PC-3 (cell line): Measurements from ENCODE around the gene GLDC. TPM values are rescaled to one million over a fixed set of nuclear protein-coding genes. Genes with fewer than 3 reads are reported as not detected.
A peak's percentile ranks its signal among the peaks of the same experiment; 100 is the strongest.

Experiments used
- ATAC-seq: fragments of 200-7000 bp; cut with Tn5 transposase; 2 replicates; pipeline ENCODE4 v1.9.1; 2020; ENCODE audit warnings: mild to moderate bottlenecking, moderate library complexity
- BruUV-seq: library from RNA; stranded (reverse); fragments of 400-500 nt; replicated peaks from 2 replicates; lab custom pipeline; 2021; lab: Mats Ljungman, UMichigan
- CTCF ChIA-PET: fragments of 300-600 bp; sonication (Branson Sonifier 250); formaldehyde crosslinking; loops from one replicate; lab custom pipeline; 2022; ENCODE audit warnings: antibody characterized with exemption; lab: Charles Lee
- POLR2A ChIA-PET: fragments of 300-600 bp; sonication (Branson Sonifier 250); formaldehyde crosslinking; loops from one replicate; lab custom pipeline; 2022; ENCODE audit warnings: antibody characterized with exemption; ENCODE audit not compliant: unreplicated experiment; lab: Charles Lee
- DNase-seq: peaks from one replicate; pipeline ENCODE4 v3.0.0-alpha.2; 2015
- H2AFZ ChIP-seq: fragments of 300-600 bp; sonication (generic); 2 replicates; pipeline ENCODE4 v1.6.0; 2016; ENCODE audit warnings: antibody characterized with exemption, low read length
- H3F3A ChIP-seq: fragments of 300-600 bp; sonication (generic); one replicate; pipeline ENCODE4 v1.6.0; 2017; ENCODE audit warnings: antibody characterized with exemption, low read length, control low read depth, mild to moderate bottlenecking; ENCODE audit not compliant: unreplicated experiment
- H3K27ac ChIP-seq: fragments of 300-600 bp; sonication (generic); 2 replicates; pipeline ENCODE4 v1.5.1; 2016; ENCODE audit warnings: mild to moderate bottlenecking, low read length
- H3K27me3 ChIP-seq: fragments of 300-600 bp; sonication (generic); 2 replicates; pipeline ENCODE4 v1.6.1; 2016; ENCODE audit warnings: low read length, mixed read lengths
- H3K36me3 ChIP-seq: fragments of 300-600 bp; sonication (generic); 2 replicates; pipeline ENCODE4 v1.6.1; 2016; ENCODE audit warnings: low read depth, mixed run types, low read length, mixed read lengths
- H3K4me1 ChIP-seq: fragments of 300-600 bp; sonication (generic); 2 replicates; pipeline ENCODE4 v1.5.1; 2016; ENCODE audit warnings: low read length; ENCODE audit not compliant: insufficient read depth
- H3K4me2 ChIP-seq: fragments of 300-600 bp; sonication (generic); 2 replicates; pipeline ENCODE4 v1.6.0; 2016; ENCODE audit warnings: low read length
- H3K4me3 ChIP-seq: fragments of 300-600 bp; sonication (generic); 2 replicates; pipeline ENCODE4 v1.5.1; 2016; ENCODE audit warnings: mild to moderate bottlenecking, low read length, mixed read lengths
- H3K79me2 ChIP-seq: fragments of 300-600 bp; sonication (generic); 2 replicates; pipeline ENCODE4 v1.6.1; 2017; ENCODE audit warnings: low read length, mixed read lengths
- H3K9ac ChIP-seq: fragments of 300-600 bp; sonication (generic); 2 replicates; pipeline ENCODE4 v1.6.0; 2016; ENCODE audit warnings: mild to moderate bottlenecking, low read length
- H3K9me2 ChIP-seq: fragments of 300-600 bp; sonication (generic); replicated peaks from 2 replicates; pipeline ENCODE4 v1.6.1; 2016; ENCODE audit warnings: mixed run types, low read length, mixed read lengths
- H3K9me3 ChIP-seq: fragments of 300-600 bp; sonication (generic); 2 replicates; pipeline ENCODE4 v1.6.1; 2016; ENCODE audit warnings: low read length, mixed read lengths
- H4K20me1 ChIP-seq: fragments of 300-600 bp; sonication (generic); 2 replicates; pipeline ENCODE4 v1.6.1; 2016; ENCODE audit warnings: low read length, mixed read lengths
- EZH2 ChIP-seq: fragments of 300-600 bp; sonication (generic); IDR thresholded peaks from one replicate; pipeline ENCODE4 v1.6.1; 2017; ENCODE audit warnings: antibody characterized with exemption, mild to moderate bottlenecking, low read length; ENCODE audit not compliant: unreplicated experiment
- EZH2phosphoT487 ChIP-seq: fragments of 300-600 bp; sonication (generic); IDR thresholded peaks from 2 replicates; pipeline ENCODE4 v1.6.1; 2018; ENCODE audit warnings: mild to moderate bottlenecking, antibody characterized with exemption, low read length, borderline replicate concordance
- intact Hi-C: fragments of 100-400 bp; cut with micrococcal nuclease; formaldehyde crosslinking; loops from 2 replicates; pipeline ENCODE4 v1.9.0; 2023
- total RNA-seq: library from RNA; depleted of rRNA; stranded (reverse); fragments of >200 nt; gene quantifications from 2 replicates; pipeline ENCODE4 v1.2.3, GENCODE V29; 2014
- TF ChIP-seq, protein P1 (sequence below): fragments of 300-600 bp; sonication (generic); conservative IDR thresholded peaks from 2 replicates; pipeline ENCODE4 v1.5.1; 2017; ENCODE audit warnings: antibody characterized with exemption, low read depth, mild to moderate bottlenecking, low read length

Gene GLDC
- total RNA-seq, 1 experiment from 2014 or later = 8.1 TPM

DNA sequence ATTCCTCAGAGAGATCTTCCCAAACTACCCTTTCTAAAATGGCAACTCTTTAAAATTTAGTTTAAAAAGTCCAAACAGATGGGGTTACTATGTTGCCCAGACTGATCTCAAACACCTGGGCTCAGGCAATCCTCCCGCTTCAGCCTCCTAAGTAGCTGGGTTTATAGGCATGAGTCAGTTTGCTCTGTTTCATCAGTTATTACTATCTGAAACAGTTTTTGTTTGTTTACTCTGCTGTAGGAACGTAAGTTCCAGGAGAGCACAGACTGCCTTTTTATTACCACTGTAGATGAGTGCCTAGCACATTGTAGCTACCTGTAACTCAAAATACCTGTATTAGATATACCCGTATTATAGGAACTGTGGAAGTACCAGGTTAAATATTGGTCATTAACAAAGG lies 143.1 kb downstream of the GLDC start:
- no peak for TF ChIP-seq EZH2phosphoT487
- TF ChIP-seq, protein P1, sequence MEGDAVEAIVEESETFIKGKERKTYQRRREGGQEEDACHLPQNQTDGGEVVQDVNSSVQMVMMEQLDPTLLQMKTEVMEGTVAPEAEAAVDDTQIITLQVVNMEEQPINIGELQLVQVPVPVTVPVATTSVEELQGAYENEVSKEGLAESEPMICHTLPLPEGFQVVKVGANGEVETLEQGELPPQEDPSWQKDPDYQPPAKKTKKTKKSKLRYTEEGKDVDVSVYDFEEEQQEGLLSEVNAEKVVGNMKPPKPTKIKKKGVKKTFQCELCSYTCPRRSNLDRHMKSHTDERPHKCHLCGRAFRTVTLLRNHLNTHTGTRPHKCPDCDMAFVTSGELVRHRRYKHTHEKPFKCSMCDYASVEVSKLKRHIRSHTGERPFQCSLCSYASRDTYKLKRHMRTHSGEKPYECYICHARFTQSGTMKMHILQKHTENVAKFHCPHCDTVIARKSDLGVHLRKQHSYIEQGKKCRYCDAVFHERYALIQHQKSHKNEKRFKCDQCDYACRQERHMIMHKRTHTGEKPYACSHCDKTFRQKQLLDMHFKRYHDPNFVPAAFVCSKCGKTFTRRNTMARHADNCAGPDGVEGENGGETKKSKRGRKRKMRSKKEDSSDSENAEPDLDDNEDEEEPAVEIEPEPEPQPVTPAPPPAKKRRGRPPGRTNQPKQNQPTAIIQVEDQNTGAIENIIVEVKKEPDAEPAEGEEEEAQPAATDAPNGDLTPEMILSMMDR = no peak
- no peak for TF ChIP-seq EZH2
- peak; percentile 93 for ATAC-seq
- intact Hi-C loops = no loop called here
- no peaks in the 10 kb centered on the region for H4K20me1 ChIP-seq
- H3F3A ChIP-seq = no peaks in the 10 kb centered on the region
- peaks cover 16% of the 10 kb centered on the region for H3K4me1 ChIP-seq
- no peak overlapping the region for H2AFZ ChIP-seq
- peak overlapping the region; percentile 73 for H3K27ac ChIP-seq
- no peak overlapping the region for H3K4me3 ChIP-seq
- H3K79me2 ChIP-seq = no peaks in the 10 kb centered on the region
- no peak overlapping the region for H3K4me2 ChIP-seq
- H3K9me3 ChIP-seq = no peaks in the 10 kb centered on the region
- ChIA-PET CTCF (no interaction called here), POLR2A (no interaction called here)
- DNase-seq = peak; percentile 70
- peak overlapping the region; percentile 29; the same call in 1 of the 2 replicates for H3K9ac ChIP-seq
- H3K9me2 ChIP-seq = no peaks in the 10 kb centered on the region
- BruUV-seq = no TSS peak
- H3K36me3 ChIP-seq = peaks cover 35% of the 10 kb centered on the region
- H3K27me3 ChIP-seq = no peaks in the 10 kb centered on the region

DNA sequence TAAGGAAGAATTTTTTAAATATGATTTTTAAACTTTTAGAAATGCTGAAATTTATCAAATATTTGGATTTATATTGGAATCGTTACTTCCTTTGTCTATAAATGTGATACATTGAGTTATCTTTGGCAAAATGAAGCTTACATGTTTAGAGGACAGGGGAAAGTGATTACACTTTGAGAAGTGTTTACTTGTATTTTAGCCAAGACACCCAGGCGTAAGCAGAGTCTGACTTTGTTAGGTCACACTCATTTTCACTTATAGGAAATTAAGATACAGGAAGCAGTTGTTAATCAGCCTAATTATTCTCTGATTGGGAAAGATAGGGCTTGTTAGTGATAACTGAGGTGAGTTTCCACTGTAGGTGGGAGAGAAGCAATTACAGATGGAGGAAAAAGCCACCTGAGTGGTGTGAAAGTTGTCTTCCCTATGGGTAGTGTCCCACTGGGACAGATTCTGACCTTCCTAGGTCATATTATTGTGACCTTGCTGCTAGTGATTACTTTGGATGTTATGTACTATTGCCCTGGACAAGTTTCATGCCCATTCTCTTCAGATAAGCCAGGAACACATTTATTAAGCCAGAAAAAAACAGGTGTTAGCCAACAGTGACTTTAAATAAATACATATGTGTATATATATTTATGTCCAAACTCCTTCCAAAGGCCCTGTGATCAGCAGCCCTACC lies 143.9 kb downstream of the GLDC start:
- H3K4me1 ChIP-seq = peaks cover 16% of the 10 kb centered on the region
- H3K9me3 ChIP-seq = no peaks in the 10 kb centered on the region
- BruUV-seq = no TSS peak
- no peaks in the 10 kb centered on the region for H3K9me2 ChIP-seq
- H3K27me3 ChIP-seq = no peaks in the 10 kb centered on the region
- ATAC-seq = no peak
- peak overlapping the region; percentile 73 for H3K27ac ChIP-seq
- TF ChIP-seq, protein P1 = no peak
- TF ChIP-seq EZH2 (no peak), EZH2phosphoT487 (no peak)
- H3F3A ChIP-seq = no peaks in the 10 kb centered on the region
- H4K20me1 ChIP-seq = no peaks in the 10 kb centered on the region
- peak overlapping the region; percentile 29; the same call in 1 of the 2 replicates for H3K9ac ChIP-seq
- no peak for DNase-seq
- H3K4me3 ChIP-seq = no peak overlapping the region
- no peaks in the 10 kb centered on the region for H3K79me2 ChIP-seq
- intact Hi-C loops = no loop called here
- ChIA-PET POLR2A (no interaction called here), CTCF (no interaction called here)
- H3K36me3 ChIP-seq = peaks cover 42% of the 10 kb centered on the region
- no peak overlapping the region for H3K4me2 ChIP-seq
- no peak overlapping the region for H2AFZ ChIP-seq

DNA sequence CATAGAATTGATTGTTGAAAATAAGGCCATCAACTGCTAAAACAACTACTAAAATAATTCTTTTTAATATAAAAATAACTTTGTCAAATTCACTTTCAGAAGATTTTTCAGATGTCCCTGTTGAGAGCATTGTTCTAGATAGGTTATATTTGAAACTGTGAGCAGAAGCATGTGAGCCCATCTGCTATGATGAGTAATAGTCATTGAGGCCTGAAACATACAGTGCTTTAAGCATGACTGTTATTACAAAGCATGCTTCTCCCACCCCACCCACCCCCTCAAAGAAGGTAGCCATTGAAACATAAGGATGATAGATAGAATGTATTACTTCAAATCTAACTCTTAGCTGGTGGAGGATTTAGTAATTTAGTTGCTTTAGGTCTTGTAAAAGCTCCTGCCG lies 146.5 kb downstream of the GLDC start:
- TF ChIP-seq, protein P1 = no peak
- TF ChIP-seq EZH2phosphoT487 (no peak), EZH2 (no peak)
- Histone ChIP-seq H3K36me3 (peaks cover 36% of the 10 kb centered on the region), H3K9me2 (no peaks in the 10 kb centered on the region), H3K4me1 (peaks cover 16% of the 10 kb centered on the region), H3K9ac (no peak overlapping the region), H3K4me3 (no peak overlapping the region), H4K20me1 (no peaks in the 10 kb centered on the region), H3K9me3 (no peaks in the 10 kb centered on the region), H2AFZ (no peak overlapping the region), H3K4me2 (no peak overlapping the region), H3K27me3 (no peaks in the 10 kb centered on the region), H3F3A (no peaks in the 10 kb centered on the region), H3K79me2 (no peaks in the 10 kb centered on the region), H3K27ac (no peak overlapping the region)
- ChIA-PET POLR2A (no interaction called here), CTCF (no interaction called here)
- peak; percentile 3 for DNase-seq
- ATAC-seq = no peak
- intact Hi-C loops = loop anchor here (10.0 kb wide), 1 partner anchor 74 kb away; no protein-coding TSS in a partner anchor
- BruUV-seq = no TSS peak
